Upper lobe of left lung (tissue), 6 donors: Measurements from ENCODE around the gene PLIN3. TPM values are rescaled to one million over a fixed set of nuclear protein-coding genes. Genes with fewer than 3 reads are reported as not detected.
"Not testable (repeated sequence)": the region's sequence is repeated elsewhere in the genome, so short reads cannot be mapped to it uniquely, and the experiment has no call there.

ENCODE experiments used
- ATAC-seq, 2 donors: fragments of 200-7000 bp; cut with Tn5 transposase; one replicate each; pipeline ENCODE4 v1.9.1; 2022; ENCODE audit warnings: mild to moderate bottlenecking in 2 of 2, moderate library complexity in 2 of 2; ENCODE audit not compliant: low FRiP score in 2 of 2
- DNase-seq, 2 donors: peaks; one replicate each; pipeline ENCODE4 v3.0.0-alpha.2; 2019 to 2020
- H3K27ac ChIP-seq, 4 donors: fragments of 200-600 bp; sonication (generic); one replicate each; pipeline ENCODE4 v1.5.1; 2016 to 2019
- H3K27me3 ChIP-seq, 4 donors: fragments of 200-600 bp; sonication (generic); one replicate each; pipeline ENCODE4 v1.5.1; 2017 to 2019
- H3K36me3 ChIP-seq, 4 donors: fragments of 200-600 bp; sonication (generic); one replicate each; pipeline ENCODE4 v1.5.1; 2016 to 2019
- H3K4me1 ChIP-seq, 4 donors: fragments of 200-600 bp; sonication (generic); one replicate each; pipeline ENCODE4 v1.5.1; 2018 to 2019
- H3K4me3 ChIP-seq, 4 donors: fragments of 200-600 bp; sonication (generic); one replicate each; pipeline ENCODE4 v1.5.1; 2017 to 2019; ENCODE audit warnings: mild to moderate bottlenecking in 2 of 4, moderate library complexity in 1 of 4
- H3K9me3 ChIP-seq, 4 donors: fragments of 200-600 bp; sonication (generic); one replicate each; pipeline ENCODE4 v1.5.1; 2018 to 2019
- CTCF ChIP-seq, 6 experiments: fragments of 450-650 bp in 4 of 6; fragments of 200-600 bp in 2 of 6; sonication (generic) in 2 of 6; IDR thresholded peaks; one replicate each; pipeline ENCODE4 v1.5.1; 2016 to 2019; ENCODE audit warnings: antibody characterized with exemption in 6 of 6
- EP300 ChIP-seq, 4 donors: sonication (generic); formaldehyde crosslinking; IDR thresholded peaks; one replicate each; pipeline ENCODE4 v1.5.1; 2017; ENCODE audit warnings: antibody characterized with exemption in 4 of 4, control low read depth in 2 of 4
- POLR2A ChIP-seq, 4 donors: fragments of 450-650 bp; IDR thresholded peaks; one replicate each; pipeline ENCODE4 v1.5.1; 2016 to 2017; ENCODE audit warnings: antibody characterized with exemption in 4 of 4, mild to moderate bottlenecking in 2 of 4
- POLR2AphosphoS5 ChIP-seq, 2 donors: sonication (generic); formaldehyde crosslinking; IDR thresholded peaks; one replicate each; pipeline ENCODE4 v1.5.1; 2017; ENCODE audit warnings: antibody characterized with exemption in 2 of 2
- WGBS, 2 donors: methylation state at CpG; one replicate each; pipeline ENCODE4 v1.1.5; 2017 to 2018; 5-methylcytosine and 5-hydroxymethylcytosine counted together
- total RNA-seq, 6 donors: library from RNA; depleted of rRNA in 4 of 6; stranded (reverse); fragments of >200 nt in 4 of 6; gene quantifications; one replicate each; pipeline versions ENCODE4 v1.1.0 to v1.2.1, GENCODE V29; 2016 to 2021
- donor health status: DM: no; HTN: no; CAD: no; lungs with moderate emphysema.
- donor health status: DM: no; HTN: yes; CAD: no; lungs with severe emphysema.

Gene PLIN3
- total RNA-seq, 6 donors from 2014 or later: 29.3 to 55.1 (median 38.4) TPM

- TF ChIP-seq EP300 (IDR thresholded peaks at IDR 0.05) (no peak), POLR2AphosphoS5 (IDR thresholded peaks at IDR 0.05) (no peak)
- Histone ChIP-seq H3K9me3 (no peaks in the 10 kb centered on the region), H3K36me3 (peaks cover 0 to 18% (median 6%) of the 10 kb centered on the region in 4 donors), H3K27ac (peak overlapping the region in 3 of 4 donors; percentile 12 to 91 (median 70)), H3K27me3 (no peaks in the 10 kb centered on the region), H3K4me1 (peaks cover 0 to 16% (median 9%) of the 10 kb centered on the region in 4 donors), H3K4me3 (no peak overlapping the region)
- DNase-seq (no peak), ATAC-seq (no peak)
- WGBS, 2 donors: 86 to 89% methylated on average over 3 of the region's 3 CpGs
Observed at GRCh38 chr19:4801085-4801619, 66.3 kb downstream of the PLIN3 start.

GRCh38 chr19:4800591-4801081 is 66.8 kb downstream of the PLIN3 start:
- Histone ChIP-seq H3K36me3 (peaks cover 0 to 24% (median 8%) of the 10 kb centered on the region in 4 donors), H3K27me3 (no peaks in the 10 kb centered on the region), H3K27ac (peak overlapping the region; percentile 70 to 91 (median 79)), H3K4me3 (no peak overlapping the region), H3K9me3 (no peaks in the 10 kb centered on the region), H3K4me1 (peaks cover 0 to 16% (median 10%) of the 10 kb centered on the region in 4 donors)
- peak; percentile 40 to 92 for ATAC-seq
- TF ChIP-seq POLR2AphosphoS5 (IDR thresholded peaks at IDR 0.05): peak in 1 of 2 donors; percentile 54
- TF ChIP-seq CTCF (IDR thresholded peaks at IDR 0.05): no peak
- TF ChIP-seq POLR2A (IDR thresholded peaks at IDR 0.05): peak in 2 of 4 donors; percentile 17 to 20
- peak in 2 of 4 donors; percentile 12 to 40 for TF ChIP-seq EP300 (IDR thresholded peaks at IDR 0.05)
- WGBS, 2 donors: 57 to 60% methylated on average over 23 of the region's 23 CpGs
- DNase-seq: peak; percentile 83 to 90

- WGBS, 2 donors: 88 to 91% methylated on average over 8 to 9 of the region's 9 CpGs
- no peak for DNase-seq
- TF ChIP-seq CTCF (IDR thresholded peaks at IDR 0.05) (no peak), POLR2AphosphoS5 (IDR thresholded peaks at IDR 0.05) (no peak), EP300 (IDR thresholded peaks at IDR 0.05) (no peak), POLR2A (IDR thresholded peaks at IDR 0.05) (no peak)
- H3K9me3 ChIP-seq: no peaks in the 10 kb centered on the region
- no peaks in the 10 kb centered on the region for H3K27me3 ChIP-seq
- peaks cover 5 to 54% (median 34%) of the 10 kb centered on the region in 4 donors for H3K36me3 ChIP-seq
- no peak for ATAC-seq
- no peak overlapping the region for H3K4me3 ChIP-seq
- H3K27ac ChIP-seq: no peak overlapping the region
- H3K4me1 ChIP-seq: peaks cover 19 to 42% (median 24%) of the 10 kb centered on the region in 4 donors
Observed at GRCh38 chr19:4795400-4795799, 72.1 kb downstream of the PLIN3 start.

GRCh38 chr19:4794971-4795370 is 72.5 kb downstream of the PLIN3 start:
- no peak overlapping the region for H3K27ac ChIP-seq
- H3K4me3 ChIP-seq: no peak overlapping the region
- H3K36me3 ChIP-seq: peaks cover 5 to 54% (median 34%) of the 10 kb centered on the region in 4 donors
- ATAC-seq: no peak
- H3K4me1 ChIP-seq: peaks cover 19 to 43% (median 22%) of the 10 kb centered on the region in 4 donors
- no peaks in the 10 kb centered on the region for H3K27me3 ChIP-seq
- no peaks in the 10 kb centered on the region for H3K9me3 ChIP-seq
- DNase-seq: no peak
- 85 to 88% methylated on average over 3 to 9 of the region's 11 CpGs for whole genome bisulfite sequencing, 2 donors
- TF ChIP-seq EP300 (IDR thresholded peaks at IDR 0.05) (no peak), POLR2A (IDR thresholded peaks at IDR 0.05) (no peak), CTCF (IDR thresholded peaks at IDR 0.05) (no peak), POLR2AphosphoS5 (IDR thresholded peaks at IDR 0.05) (no peak)

- peaks cover 19 to 43% (median 22%) of the 10 kb centered on the region in 4 donors for H3K4me1 ChIP-seq
- not testable (repeated sequence) for ATAC-seq, H3K9me3 ChIP-seq, H3K27me3 ChIP-seq, H3K27ac ChIP-seq, H3K4me3 ChIP-seq
- peaks cover 5 to 45% (median 34%) of the 10 kb centered on the region in 4 donors for H3K36me3 ChIP-seq
- 88% methylated on average over 16 of the region's 19 CpGs; no CpG with 5 or more reads in 1 of the 2 donors for WGBS, 2 donors
- DNase-seq: peak in 1 of 2 donors; percentile 72
Observed at GRCh38 chr19:4793278-4793677, 74.2 kb downstream of the PLIN3 start.

- Histone ChIP-seq H3K27ac (peak overlapping the region in 1 of 4 donors; percentile 96), H3K4me3 (peak overlapping the region in 3 of 4 donors; percentile 88 to 99 (median 99)), H3K4me1 (peaks cover 19 to 43% (median 22%) of the 10 kb centered on the region in 4 donors), H3K36me3 (peaks cover 5 to 45% (median 34%) of the 10 kb centered on the region in 4 donors)
- 90 to 98% methylated on average over 19 to 24 of the region's 24 CpGs for WGBS, 2 donors
- H3K27me3 ChIP-seq, ATAC-seq, H3K9me3 ChIP-seq: not testable (repeated sequence)
- peak in 1 of 2 donors; percentile 79 for DNase-seq
Observed at GRCh38 chr19:4792866-4793195, 74.6 kb downstream of the PLIN3 start.

GRCh38 chr19:4792019-4792865 is 75.2 kb downstream of the PLIN3 start:
- H3K27me3 ChIP-seq, ATAC-seq, H3K9me3 ChIP-seq: not testable (repeated sequence)
- Histone ChIP-seq H3K4me3 (peak overlapping the region; percentile 88 to 99 (median 94)), H3K27ac (peak overlapping the region; percentile 91 to 96 (median 94)), H3K4me1 (peaks cover 19 to 43% (median 22%) of the 10 kb centered on the region in 4 donors), H3K36me3 (peaks cover 5 to 45% (median 34%) of the 10 kb centered on the region in 4 donors)
- 40 to 97% methylated on average over 3 to 6 of the region's 75 CpGs for WGBS, 2 donors
- peak in 1 of 2 donors; percentile 86 for DNase-seq
